ENCODE results near the gene KIR2DL3.
"Not testable (repeated sequence)": the region's sequence is repeated elsewhere in the genome, so short reads cannot be mapped to it uniquely, and the experiment has no call there.

The KIR2DL3 gene

GRCh38 chr19:54738306-54738705 is at the start of gene KIR2DL3:
Gene KIR2DL3, plus strand, starts transcription at chr19:54738513. Its CDS starts 33 bp downstream, at chr19:54738546.
- DNase-seq = not testable (repeated sequence)

- no peak for DNase-seq
Observed at GRCh38 chr19:54691582-54692297, 46.6 kb upstream of the KIR2DL3 start.

GRCh38 chr19:54692298-54692615 is 46.1 kb upstream of the KIR2DL3 start:
- no peak for DNase-seq

GRCh38 chr19:54694648-54695047 is 43.7 kb upstream of the KIR2DL3 start:
- DNase-seq = no peak

- DNase-seq = no peak
Observed at GRCh38 chr19:54696117-54696548, 42.2 kb upstream of the KIR2DL3 start.

- DNase-seq = no peak
Observed at GRCh38 chr19:54696766-54697165, 41.5 kb upstream of the KIR2DL3 start.

- DNase-seq = not testable (repeated sequence)
Observed at GRCh38 chr19:54697716-54698115, 40.6 kb upstream of the KIR2DL3 start.

GRCh38 chr19:54704928-54705327 is 33.4 kb upstream of the KIR2DL3 start:
- DNase-seq = no peak

GRCh38 chr19:54707962-54708361 is 30.4 kb upstream of the KIR2DL3 start:
- DNase-seq = no peak

- no peak for DNase-seq
Observed at GRCh38 chr19:54708781-54709180, 29.5 kb upstream of the KIR2DL3 start.

GRCh38 chr19:54709212-54709948 is 28.9 kb upstream of the KIR2DL3 start:
- DNase-seq = no peak

GRCh38 chr19:54709956-54710355 is 28.4 kb upstream of the KIR2DL3 start:
- DNase-seq = not testable (repeated sequence)

- no peak for DNase-seq
Observed at GRCh38 chr19:54724142-54724541, 14.2 kb upstream of the KIR2DL3 start, which contains the start of gene KIR3DL3. Gene KIR3DL3, plus strand, starts transcription at chr19:54724442. Its CDS starts 55 bp downstream, at chr19:54724497.

- DNase-seq = no peak
Observed at GRCh38 chr19:54724644-54725043, 13.7 kb upstream of the KIR2DL3 start.

- DNase-seq = no peak
Observed at GRCh38 chr19:54725321-54725720, 13.0 kb upstream of the KIR2DL3 start.

GRCh38 chr19:54727562-54727961 is 10.8 kb upstream of the KIR2DL3 start:
- DNase-seq = no peak

GRCh38 chr19:54728167-54728566 is 10.1 kb upstream of the KIR2DL3 start:
- no peak for DNase-seq

- DNase-seq = no peak
Observed at GRCh38 chr19:54729416-54730188, 8.7 kb upstream of the KIR2DL3 start.

GRCh38 chr19:54731191-54731590 is 7.1 kb upstream of the KIR2DL3 start:
- DNase-seq = no peak

- no peak for DNase-seq
Observed at GRCh38 chr19:54738715-54739114, 402 bp downstream of the KIR2DL3 start.

GRCh38 chr19:54739587-54740497 is 1.5 kb downstream of the KIR2DL3 start:
- DNase-seq = no peak

GRCh38 chr19:54741950-54742349 is 3.6 kb downstream of the KIR2DL3 start:
- not testable (repeated sequence) for DNase-seq
